Esophagus squamous epithelium (tissue), 4 donors: ENCODE measurements around the gene CCDC97.

Experiments used
- POLR2A ChIP-seq, 4 donors: fragments of 450-650 bp; IDR thresholded peaks; one replicate each; pipeline ENCODE4 v1.6.1; 2017; ENCODE audit warnings: antibody characterized with exemption in 4 of 4, mild to moderate bottlenecking in 4 of 4, moderate library complexity in 3 of 4
- TF ChIP-seq, protein P1 (sequence below), 6 experiments: fragments of 450-650 bp in 4 of 6; fragments of 200-600 bp in 2 of 6; sonication (generic) in 2 of 6; IDR thresholded peaks; one replicate each; pipeline ENCODE4 v1.5.1; 2016 to 2019; ENCODE audit warnings: antibody characterized with exemption in 6 of 6, mild to moderate bottlenecking in 4 of 6, moderate library complexity in 4 of 6

- TF ChIP-seq, protein P1, sequence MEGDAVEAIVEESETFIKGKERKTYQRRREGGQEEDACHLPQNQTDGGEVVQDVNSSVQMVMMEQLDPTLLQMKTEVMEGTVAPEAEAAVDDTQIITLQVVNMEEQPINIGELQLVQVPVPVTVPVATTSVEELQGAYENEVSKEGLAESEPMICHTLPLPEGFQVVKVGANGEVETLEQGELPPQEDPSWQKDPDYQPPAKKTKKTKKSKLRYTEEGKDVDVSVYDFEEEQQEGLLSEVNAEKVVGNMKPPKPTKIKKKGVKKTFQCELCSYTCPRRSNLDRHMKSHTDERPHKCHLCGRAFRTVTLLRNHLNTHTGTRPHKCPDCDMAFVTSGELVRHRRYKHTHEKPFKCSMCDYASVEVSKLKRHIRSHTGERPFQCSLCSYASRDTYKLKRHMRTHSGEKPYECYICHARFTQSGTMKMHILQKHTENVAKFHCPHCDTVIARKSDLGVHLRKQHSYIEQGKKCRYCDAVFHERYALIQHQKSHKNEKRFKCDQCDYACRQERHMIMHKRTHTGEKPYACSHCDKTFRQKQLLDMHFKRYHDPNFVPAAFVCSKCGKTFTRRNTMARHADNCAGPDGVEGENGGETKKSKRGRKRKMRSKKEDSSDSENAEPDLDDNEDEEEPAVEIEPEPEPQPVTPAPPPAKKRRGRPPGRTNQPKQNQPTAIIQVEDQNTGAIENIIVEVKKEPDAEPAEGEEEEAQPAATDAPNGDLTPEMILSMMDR (IDR thresholded peaks at IDR 0.05), result no peak
- TF ChIP-seq POLR2A (IDR thresholded peaks at IDR 0.05), result no peak
These were observed 52.3 kb downstream of the CCDC97 start for GRCh38 chr19:41362143-41362847.
